ENCODE measurements around the gene CDC5L.

DNA sequence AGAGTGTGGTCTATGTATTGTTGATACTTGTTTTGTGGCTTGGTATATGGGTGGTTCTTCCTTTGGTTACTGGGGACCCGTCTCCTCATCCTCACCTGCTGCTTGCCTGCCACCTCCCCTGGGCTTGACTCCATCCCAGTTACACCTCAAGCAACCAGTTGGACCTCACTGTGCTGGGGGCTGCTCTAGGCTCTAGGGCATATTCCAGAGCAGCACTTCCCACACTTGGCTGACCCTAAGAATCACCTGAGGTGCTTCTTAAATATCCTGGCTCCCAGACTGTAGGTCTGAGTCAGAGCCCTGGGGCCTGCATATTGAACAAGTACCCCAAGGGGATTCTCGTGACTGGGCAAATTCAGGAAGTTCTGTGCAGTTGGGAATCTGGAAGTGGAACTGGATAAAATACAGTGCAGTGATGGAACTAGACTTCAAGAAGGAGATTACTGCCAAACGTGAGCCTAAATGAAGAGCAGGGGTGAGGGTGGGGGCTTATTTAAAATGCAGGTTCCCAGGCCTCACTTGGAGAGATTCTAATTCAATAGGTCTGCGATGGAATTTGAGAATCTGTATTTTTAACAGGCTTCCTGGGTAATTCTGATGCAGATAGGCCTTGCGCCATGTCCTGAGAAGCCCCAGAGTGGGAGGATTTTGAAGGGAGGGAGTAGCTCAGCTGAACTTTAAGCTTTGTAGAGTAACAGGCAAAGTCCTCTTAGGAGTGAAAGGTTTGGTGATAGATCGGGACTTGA, 37.4 kb upstream of the CDC5L start:
- no peak for TF ChIP-seq CTCF (IDR thresholded peaks at IDR 0.05)
- TF ChIP-seq POLR2A (IDR thresholded peaks at IDR 0.05) = no peak
